ENCODE results near the gene SEMA6B.

Gene SEMA6B

GRCh38 chr19:4557144-4557970 is 2.1 kb downstream of the SEMA6B start:
- no peak overlapping the region for H3K27ac ChIP-seq
- peak; percentile 40; the same call in 1 of the 2 replicates for TF ChIP-seq CTCF (conservative IDR thresholded peaks at IDR 0.05; ENCODE audit: low read depth, low read length)
- H3K4me2 ChIP-seq: no peak overlapping the region
- H3K79me2 ChIP-seq (ENCODE audit: insufficient read depth, low read depth): no peaks in the 10 kb centered on the region
- no peaks in the 10 kb centered on the region for H4K20me1 ChIP-seq (ENCODE audit: insufficient read depth)
- H3K27me3 ChIP-seq (ENCODE audit: insufficient read depth, low read depth): peaks cover 12% of the 10 kb centered on the region; the same call in 1 of the 2 replicates
- H2AFZ ChIP-seq (ENCODE audit: low read depth): no peak overlapping the region; the same call in 1 of the 2 replicates
- H3K4me3 ChIP-seq (IDR thresholded peaks at IDR 0.05; ENCODE audit: insufficient read depth, low read depth, low read length): no peak overlapping the region
- H3K4me1 ChIP-seq (ENCODE audit: low read depth, poor library complexity, severe bottlenecking): no peaks in the 10 kb centered on the region
- no peaks in the 10 kb centered on the region for H3K36me3 ChIP-seq (ENCODE audit: insufficient read depth)
- H3K9ac ChIP-seq: no peak overlapping the region

- H3K27me3 ChIP-seq (ENCODE audit: insufficient read depth, low read depth): peaks cover 18% of the 10 kb centered on the region; the same call in 1 of the 2 replicates
- H3K36me3 ChIP-seq (ENCODE audit: insufficient read depth): no peaks in the 10 kb centered on the region
- no peak overlapping the region for H3K4me2 ChIP-seq
- H3K4me3 ChIP-seq (IDR thresholded peaks at IDR 0.05; ENCODE audit: insufficient read depth, low read depth, low read length): no peak overlapping the region
- H3K4me1 ChIP-seq (ENCODE audit: low read depth, poor library complexity, severe bottlenecking): no peaks in the 10 kb centered on the region
- no peak overlapping the region for H3K27ac ChIP-seq
- H3K9ac ChIP-seq: no peak overlapping the region
- no peak overlapping the region for H2AFZ ChIP-seq (ENCODE audit: low read depth)
- no peaks in the 10 kb centered on the region for H4K20me1 ChIP-seq (ENCODE audit: insufficient read depth)
- no peak for TF ChIP-seq CTCF (conservative IDR thresholded peaks at IDR 0.05; ENCODE audit: low read depth, low read length)
- no peaks in the 10 kb centered on the region for H3K79me2 ChIP-seq (ENCODE audit: insufficient read depth, low read depth)
These were observed 2.8 kb downstream of the SEMA6B start for GRCh38 chr19:4556597-4557127.

GRCh38 chr19:4555657-4556561 is 3.6 kb downstream of the SEMA6B start:
- Histone ChIP-seq H4K20me1 (ENCODE audit: insufficient read depth) (no peaks in the 10 kb centered on the region), H3K4me2 (no peak overlapping the region), H3K4me1 (ENCODE audit: low read depth, poor library complexity, severe bottlenecking) (no peaks in the 10 kb centered on the region), H3K36me3 (ENCODE audit: insufficient read depth) (no peaks in the 10 kb centered on the region), H3K27me3 (ENCODE audit: insufficient read depth, low read depth) (peaks cover 21% of the 10 kb centered on the region; the same call in 1 of the 2 replicates), H3K79me2 (ENCODE audit: insufficient read depth, low read depth) (no peaks in the 10 kb centered on the region), H2AFZ (ENCODE audit: low read depth) (no peak overlapping the region; the same call in 1 of the 2 replicates), H3K4me3 (IDR thresholded peaks at IDR 0.05; ENCODE audit: insufficient read depth, low read depth, low read length) (no peak overlapping the region), H3K27ac (no peak overlapping the region), H3K9ac (no peak overlapping the region)
- TF ChIP-seq CTCF (conservative IDR thresholded peaks at IDR 0.05; ENCODE audit: low read depth, low read length): no peak

- no peak for TF ChIP-seq CTCF (conservative IDR thresholded peaks at IDR 0.05; ENCODE audit: low read depth, low read length)
- H3K79me2 ChIP-seq (ENCODE audit: insufficient read depth, low read depth): no peaks in the 10 kb centered on the region
- no peaks in the 10 kb centered on the region for H4K20me1 ChIP-seq (ENCODE audit: insufficient read depth)
- H3K4me1 ChIP-seq (ENCODE audit: low read depth, poor library complexity, severe bottlenecking): no peaks in the 10 kb centered on the region
- no peak overlapping the region for H3K4me2 ChIP-seq
- H3K27ac ChIP-seq: no peak overlapping the region
- H3K27me3 ChIP-seq (ENCODE audit: insufficient read depth, low read depth): peaks cover 24% of the 10 kb centered on the region; the same call in 1 of the 2 replicates
- H3K36me3 ChIP-seq (ENCODE audit: insufficient read depth): no peaks in the 10 kb centered on the region
- H2AFZ ChIP-seq (ENCODE audit: low read depth): no peak overlapping the region
- H3K4me3 ChIP-seq (IDR thresholded peaks at IDR 0.05; ENCODE audit: insufficient read depth, low read depth, low read length): no peak overlapping the region
- H3K9ac ChIP-seq: no peak overlapping the region
These were observed 4.8 kb downstream of the SEMA6B start for GRCh38 chr19:4554717-4555116.
